Measurements from ENCODE around the gene SORL1.

The SORL1 gene

GRCh38 chr11:121455115-121455514 is 3.0 kb downstream of the SORL1 start:
- no peak for DNase-seq

GRCh38 chr11:121456151-121456550 is 4.0 kb downstream of the SORL1 start:
- no peak for DNase-seq

DNA sequence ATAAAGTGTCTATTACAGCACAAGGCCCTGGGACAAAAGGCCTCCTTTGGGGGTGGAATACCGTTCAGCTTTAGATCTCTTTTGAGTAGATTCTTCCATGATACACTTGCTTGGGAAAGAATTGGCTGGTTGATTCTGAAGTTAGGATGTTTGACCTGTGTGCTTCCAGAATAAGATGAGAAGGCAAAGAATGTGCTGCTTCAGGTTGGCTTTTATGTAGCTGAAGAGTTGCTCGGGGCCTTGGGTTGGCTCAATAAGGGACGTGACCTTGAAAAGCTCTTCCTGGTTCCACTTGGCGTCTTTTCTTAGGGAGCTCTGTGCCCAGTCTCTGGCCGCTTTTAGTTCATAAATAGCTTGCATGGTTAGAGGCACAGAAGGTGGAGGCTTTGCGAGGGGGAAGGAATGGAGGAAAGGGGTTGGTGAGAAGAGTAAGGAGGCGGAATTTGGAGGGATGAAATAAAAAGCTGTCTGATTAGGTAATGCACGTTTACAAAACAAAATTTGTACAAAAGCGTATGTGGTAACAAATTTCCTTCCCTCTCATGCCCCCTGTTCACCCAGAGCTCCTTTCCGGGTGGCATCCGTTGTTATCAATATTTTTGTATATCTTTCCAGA is 4.8 kb downstream of the SORL1 start:
- no peak for DNase-seq

DNA sequence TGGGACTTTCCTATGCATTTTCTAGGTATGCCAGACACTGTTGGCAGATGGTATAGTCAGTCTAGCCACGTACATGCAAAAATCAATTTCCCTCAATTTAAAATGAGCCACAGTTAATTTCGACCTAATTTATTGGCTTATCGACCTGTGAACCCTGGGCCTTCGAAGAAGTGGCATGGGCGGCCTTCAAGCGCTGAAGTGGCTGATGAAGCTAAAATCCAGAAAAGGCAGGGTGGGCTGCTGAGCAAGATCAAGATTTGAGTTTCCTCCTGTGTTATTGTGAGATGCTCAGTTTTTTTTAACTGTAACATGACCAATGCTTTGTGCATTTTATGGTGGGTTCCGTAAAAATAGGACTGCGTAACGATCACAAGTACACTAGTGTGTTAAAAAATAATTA is 6.4 kb downstream of the SORL1 start:
- DNase-seq = no peak

DNA sequence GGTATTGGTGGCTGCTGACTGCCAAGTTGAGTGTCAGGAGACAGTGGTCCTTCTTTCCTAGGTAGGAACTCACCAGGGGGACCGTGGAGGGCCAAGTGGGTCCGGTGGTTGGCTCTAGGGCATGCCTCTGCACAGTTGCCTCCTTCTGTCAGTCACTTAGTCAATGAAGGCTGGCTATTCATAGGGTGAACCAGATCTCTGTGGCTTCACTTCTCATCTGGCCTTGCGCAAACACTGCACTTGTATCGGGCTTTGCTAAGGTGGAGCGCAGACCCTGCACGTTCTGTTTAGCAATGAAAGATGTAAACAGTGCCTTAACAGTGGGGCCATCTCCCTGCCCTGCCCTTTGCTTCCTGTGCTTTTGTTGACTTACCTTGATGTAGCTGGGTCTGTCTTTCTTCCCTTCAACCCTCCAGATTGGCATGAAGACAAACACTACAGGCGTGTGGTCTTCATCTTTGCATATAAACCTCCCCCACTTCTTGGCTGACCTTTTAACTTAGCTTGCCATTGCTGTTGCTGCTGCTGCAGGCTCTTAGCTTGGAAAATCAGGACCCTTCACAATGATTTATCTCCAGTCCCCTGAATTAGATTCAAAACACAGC is 7.4 kb downstream of the SORL1 start:
- DNase-seq = no peak

DNA sequence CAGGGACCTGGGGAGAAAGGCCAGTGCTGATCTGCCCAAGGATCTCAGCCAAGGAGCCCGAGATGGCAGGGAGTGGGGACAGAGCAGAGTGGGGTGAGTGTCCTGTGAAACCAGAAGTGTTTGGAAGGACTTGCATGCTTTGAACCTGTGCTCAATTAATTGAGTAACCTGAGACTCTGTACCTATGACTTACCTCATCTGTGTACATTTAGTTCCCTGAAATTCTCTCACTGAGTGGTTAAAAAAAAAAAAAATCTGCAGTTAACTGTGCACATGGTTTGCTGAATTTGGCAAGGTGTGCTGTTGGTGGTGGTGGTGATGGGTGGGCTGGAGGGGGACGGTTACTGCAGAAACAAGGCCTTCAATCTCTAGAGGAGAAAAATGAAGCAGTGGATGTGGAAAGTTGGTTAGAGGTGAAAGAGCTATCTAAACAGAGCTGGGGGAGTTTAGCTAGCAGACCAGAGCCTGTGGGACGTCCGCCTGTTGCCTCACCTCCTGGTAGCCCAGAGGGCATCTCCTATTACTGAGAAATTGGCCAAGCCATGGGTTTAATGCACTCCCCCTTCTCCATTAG is 8.9 kb downstream of the SORL1 start:
- DNase-seq = peak; percentile 74

GRCh38 chr11:121461843-121462242 is 9.7 kb downstream of the SORL1 start:
- DNase-seq = no peak

DNA sequence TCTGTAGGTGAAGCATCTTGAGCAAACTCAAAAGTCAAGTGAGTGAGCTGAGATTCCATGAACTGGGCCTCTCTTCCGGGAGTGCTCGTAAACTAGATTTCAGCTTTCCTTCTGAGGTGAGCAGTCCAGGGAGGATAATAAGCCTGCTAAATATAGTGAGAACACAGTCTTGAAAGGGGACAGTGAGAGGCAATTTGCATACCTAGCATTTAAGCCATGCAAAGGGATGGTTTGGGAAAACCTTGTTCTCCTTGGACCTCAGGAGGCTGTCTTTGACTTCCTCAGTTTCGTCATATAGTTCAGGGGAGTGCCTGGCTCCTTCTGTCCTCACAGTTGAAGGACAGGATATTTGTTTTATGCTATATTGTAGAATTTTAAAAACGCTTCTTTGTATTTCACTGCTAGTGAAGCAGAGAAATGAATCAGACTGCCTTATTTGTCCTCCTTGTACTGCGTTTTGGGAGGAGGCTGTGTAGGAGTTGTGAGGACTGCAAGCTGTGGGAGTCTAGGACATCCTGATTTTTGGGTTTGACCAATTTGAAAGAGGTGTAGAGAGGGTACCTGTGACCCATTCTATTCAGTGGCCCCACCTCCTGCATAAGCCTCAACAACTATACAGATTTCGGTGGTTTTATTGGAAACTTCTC is 11.7 kb downstream of the SORL1 start:
- DNase-seq = no peak

GRCh38 chr11:121464352-121464946 is 12.3 kb downstream of the SORL1 start:
- no peak for DNase-seq

DNA sequence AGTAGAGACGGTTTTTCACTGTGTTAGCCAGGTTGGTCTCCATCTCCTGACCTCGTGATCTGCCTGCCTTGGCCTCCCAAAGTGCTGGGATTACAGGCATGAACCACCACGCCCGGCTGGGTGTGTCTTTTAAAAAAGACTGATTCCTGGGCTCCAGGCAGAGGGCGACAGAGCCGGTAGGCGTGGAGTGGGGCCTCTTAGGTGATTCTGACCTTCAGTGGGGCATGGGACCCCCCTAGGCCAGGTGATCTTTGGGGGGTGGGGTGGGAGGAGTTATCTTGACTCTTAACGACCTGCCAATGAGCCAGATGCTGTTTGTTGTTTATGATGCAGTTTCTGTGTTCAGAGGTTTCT is 13.6 kb downstream of the SORL1 start:
- no peak for DNase-seq

GRCh38 chr11:121466063-121466794 is 14.1 kb downstream of the SORL1 start:
- peak; percentile 83 for DNase-seq

- DNase-seq = no peak
These were observed 15.4 kb downstream of the SORL1 start for GRCh38 chr11:121467471-121467870.

GRCh38 chr11:121467965-121468364 is 15.9 kb downstream of the SORL1 start:
- DNase-seq = peak; percentile 57

DNA sequence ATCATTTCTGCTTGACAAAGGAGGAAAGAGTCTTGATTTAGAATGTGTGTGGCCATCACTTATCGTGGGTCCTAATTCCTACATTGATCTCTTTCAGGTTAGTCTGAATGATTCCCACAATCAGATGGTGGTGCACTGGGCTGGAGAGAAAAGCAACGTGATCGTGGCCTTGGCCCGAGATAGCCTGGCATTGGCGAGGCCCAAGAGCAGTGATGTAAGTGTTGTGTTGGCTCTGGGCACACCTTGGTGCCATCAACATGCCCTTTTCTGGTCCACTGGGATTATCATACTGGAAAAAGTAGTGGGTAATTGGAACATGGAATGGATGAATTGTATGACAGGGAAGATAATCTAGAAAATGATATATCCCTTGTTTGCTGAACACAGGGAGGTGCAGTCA is 17.8 kb downstream of the SORL1 start:
- DNase-seq = no peak

- DNase-seq = no peak
These were observed 19.1 kb downstream of the SORL1 start for GRCh38 chr11:121471167-121471566.

DNA sequence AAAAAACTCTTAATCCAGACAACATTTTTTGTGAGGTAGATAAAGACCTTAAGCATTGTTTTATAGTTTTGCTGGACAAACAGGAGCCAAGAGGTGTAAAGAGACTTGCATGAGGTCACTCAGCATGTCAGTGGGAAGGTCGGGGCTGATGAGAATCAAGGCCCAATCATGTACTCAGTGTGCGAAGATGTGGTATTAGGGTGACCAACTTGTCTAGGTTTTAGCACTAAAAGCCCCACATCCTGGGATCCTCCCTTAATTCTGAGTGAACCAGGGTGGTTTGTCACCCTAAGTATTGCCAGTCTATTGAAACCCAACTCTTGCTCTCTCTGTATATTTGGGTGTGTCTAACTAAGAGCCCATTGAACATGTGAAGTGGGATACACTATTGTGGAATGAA is 20.2 kb downstream of the SORL1 start:
- DNase-seq = no peak

- DNase-seq = no peak
These were observed 21.1 kb downstream of the SORL1 start for GRCh38 chr11:121473064-121473777.

DNA sequence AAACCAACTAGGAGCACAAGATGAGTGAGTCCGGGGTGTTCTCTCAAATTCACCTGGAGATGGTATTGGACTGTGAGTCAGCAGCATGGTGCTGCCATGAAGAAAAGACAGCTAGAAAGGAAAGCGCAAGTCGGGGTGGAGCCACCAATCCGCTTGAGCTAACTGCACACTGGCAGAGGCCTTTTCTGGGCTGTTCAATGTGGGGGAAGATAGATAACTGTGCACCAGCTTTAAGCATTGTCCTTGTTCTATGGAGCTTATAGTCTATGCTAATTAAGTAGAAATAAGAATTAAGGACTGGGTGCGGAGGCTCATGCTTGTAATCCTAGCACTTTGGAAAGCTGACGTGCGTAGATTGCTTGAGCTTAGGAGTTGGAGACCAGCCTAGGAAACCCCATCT is 22.6 kb downstream of the SORL1 start:
- no peak for DNase-seq

GRCh38 chr11:121476379-121477032 is 24.4 kb downstream of the SORL1 start:
- DNase-seq = no peak

GRCh38 chr11:121478226-121478894 is 26.2 kb downstream of the SORL1 start:
- no peak for DNase-seq

All from NCI-H2171 treated with DMSO at 0.1 percent for 48 hours (cell line).